GM21576 (cell line): ENCODE measurements around the gene MUTYH.

Source experiments
- ATAC-seq: cut with Tn5 transposase; IDR thresholded peaks from one replicate; pipeline ENCODE4 v1.9.1; 2021; ENCODE audit warnings: mild to moderate bottlenecking, moderate library complexity; ENCODE audit not compliant: unreplicated experiment

The MUTYH gene

GRCh38 chr1:45282351-45282750 lies 57.9 kb downstream of the MUTYH start:
- no peak for ATAC-seq
